ENCODE measurements around the gene NCDN. TPM values are rescaled to one million over a fixed set of nuclear protein-coding genes. Genes with fewer than 3 reads are reported as not detected.

Gene NCDN
- total RNA-seq, 1 donor from 2014 or later = 10.6 TPM

- ATAC-seq = no peak
These were observed 3.1 kb upstream of the NCDN start for GRCh38 chr1:35554266-35555211.

GRCh38 chr1:35555212-35555584 lies 2.4 kb upstream of the NCDN start:
- ATAC-seq = no peak

- ATAC-seq = peak; percentile 73
These were observed 1.8 kb upstream of the NCDN start for GRCh38 chr1:35555601-35556477.

GRCh38 chr1:35556484-35557117 lies 998 bp upstream of the NCDN start:
- ATAC-seq = no peak

- peak; percentile 69 for ATAC-seq
These were observed 435 bp upstream of the NCDN start, which contains the start of gene KIAA0319L for GRCh38 chr1:35557118-35557610. Gene KIAA0319L, minus strand, starts transcription at chr1:35557403. Its CDS starts 2,912 bp downstream, at chr1:35554491.

- no peak for ATAC-seq
These were observed 1.0 kb downstream of the NCDN start for GRCh38 chr1:35558374-35559316.

DNA sequence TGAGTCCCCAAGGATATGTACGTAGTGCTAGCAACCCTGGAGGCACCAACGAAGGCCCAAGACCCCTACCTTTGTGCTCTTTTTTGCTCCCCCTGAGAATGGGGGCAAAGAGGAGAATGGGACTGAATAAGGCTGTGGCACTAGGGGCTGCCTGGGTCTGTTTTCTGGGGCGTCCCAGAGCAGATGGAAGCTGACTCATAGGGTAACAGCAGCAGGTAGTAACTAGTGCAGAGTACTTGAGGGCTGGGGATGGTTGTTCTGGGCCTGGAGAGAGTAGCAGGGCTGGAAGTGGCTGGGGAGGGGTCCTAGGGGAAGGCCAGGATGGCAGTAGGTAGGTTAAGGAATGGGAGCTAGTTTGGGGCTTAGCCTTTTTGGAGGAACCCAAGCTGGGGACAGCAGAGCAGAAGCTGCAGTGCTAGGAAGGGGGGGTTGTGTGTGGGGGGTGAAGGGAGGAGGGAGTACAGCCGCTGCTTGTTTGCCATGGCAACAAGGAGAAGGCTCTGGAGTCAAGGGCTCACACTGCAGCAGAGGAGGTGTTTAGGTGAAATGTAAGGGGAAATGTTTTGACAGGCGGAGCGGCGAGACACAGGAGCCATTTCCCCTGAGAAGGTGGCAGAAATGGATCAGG lies 1.8 kb downstream of the NCDN start:
- no peak for ATAC-seq

DNA sequence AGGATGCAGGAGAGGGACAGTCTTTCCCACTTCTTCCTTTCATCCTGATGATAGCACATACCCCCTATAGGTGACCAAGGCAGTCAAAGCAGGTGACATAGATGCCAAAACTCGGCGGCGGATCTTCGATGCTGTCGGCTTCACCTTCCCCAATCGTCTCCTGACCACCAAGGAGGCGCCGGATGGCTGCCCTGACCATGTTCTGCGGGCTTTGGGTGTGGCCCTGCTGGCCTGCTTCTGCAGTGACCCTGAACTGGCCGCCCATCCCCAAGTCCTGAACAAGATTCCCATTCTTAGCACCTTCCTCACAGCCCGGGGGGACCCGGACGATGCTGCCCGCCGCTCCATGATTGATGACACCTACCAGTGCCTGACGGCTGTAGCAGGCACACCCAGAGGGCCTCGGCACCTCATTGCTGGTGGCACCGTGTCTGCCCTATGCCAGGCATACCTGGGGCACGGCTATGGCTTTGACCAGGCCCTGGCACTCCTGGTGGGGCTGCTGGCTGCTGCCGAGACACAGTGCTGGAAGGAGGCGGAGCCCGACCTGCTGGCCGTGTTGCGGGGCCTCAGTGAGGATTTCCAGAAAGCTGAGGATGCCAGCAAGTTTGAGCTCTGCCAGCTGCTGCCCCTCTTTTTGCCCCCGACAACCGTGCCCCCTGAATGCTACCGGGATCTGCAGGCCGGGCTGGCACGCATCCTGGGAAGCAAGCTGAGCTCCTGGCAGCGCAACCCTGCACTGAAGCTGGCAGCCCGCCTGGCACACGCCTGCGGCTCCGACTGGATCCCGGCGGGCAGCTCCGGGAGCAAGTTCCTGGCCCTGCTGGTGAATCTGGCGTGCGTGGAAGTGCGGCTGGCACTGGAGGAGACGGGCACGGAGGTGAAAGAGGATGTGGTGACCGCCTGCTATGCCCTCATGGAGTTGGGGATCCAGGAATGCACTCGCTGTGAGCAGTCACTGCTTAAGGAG lies 2.9 kb downstream of the NCDN start:
- ATAC-seq = no peak

- no peak for ATAC-seq
These were observed 3.8 kb downstream of the NCDN start for GRCh38 chr1:35561297-35561971.

- no peak for ATAC-seq
These were observed 4.5 kb downstream of the NCDN start for GRCh38 chr1:35561972-35562680.

DNA sequence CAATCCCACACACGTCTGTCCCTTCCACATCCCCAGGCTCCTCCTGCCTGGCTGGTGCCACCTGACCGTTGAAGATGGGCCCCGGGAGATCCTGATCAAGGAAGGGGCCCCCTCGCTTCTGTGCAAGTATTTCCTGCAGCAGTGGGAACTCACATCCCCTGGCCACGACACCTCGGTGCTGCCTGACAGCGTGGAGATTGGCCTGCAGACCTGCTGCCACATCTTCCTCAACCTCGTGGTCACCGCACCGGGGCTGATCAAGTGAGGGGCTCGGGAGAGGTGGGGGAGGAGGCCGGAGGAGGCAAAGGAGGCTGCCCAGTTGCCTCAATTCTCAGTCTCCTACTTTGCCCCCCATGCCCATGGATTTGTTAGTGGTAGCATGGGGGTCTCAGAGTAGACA lies 5.6 kb downstream of the NCDN start:
- ATAC-seq = no peak

DNA sequence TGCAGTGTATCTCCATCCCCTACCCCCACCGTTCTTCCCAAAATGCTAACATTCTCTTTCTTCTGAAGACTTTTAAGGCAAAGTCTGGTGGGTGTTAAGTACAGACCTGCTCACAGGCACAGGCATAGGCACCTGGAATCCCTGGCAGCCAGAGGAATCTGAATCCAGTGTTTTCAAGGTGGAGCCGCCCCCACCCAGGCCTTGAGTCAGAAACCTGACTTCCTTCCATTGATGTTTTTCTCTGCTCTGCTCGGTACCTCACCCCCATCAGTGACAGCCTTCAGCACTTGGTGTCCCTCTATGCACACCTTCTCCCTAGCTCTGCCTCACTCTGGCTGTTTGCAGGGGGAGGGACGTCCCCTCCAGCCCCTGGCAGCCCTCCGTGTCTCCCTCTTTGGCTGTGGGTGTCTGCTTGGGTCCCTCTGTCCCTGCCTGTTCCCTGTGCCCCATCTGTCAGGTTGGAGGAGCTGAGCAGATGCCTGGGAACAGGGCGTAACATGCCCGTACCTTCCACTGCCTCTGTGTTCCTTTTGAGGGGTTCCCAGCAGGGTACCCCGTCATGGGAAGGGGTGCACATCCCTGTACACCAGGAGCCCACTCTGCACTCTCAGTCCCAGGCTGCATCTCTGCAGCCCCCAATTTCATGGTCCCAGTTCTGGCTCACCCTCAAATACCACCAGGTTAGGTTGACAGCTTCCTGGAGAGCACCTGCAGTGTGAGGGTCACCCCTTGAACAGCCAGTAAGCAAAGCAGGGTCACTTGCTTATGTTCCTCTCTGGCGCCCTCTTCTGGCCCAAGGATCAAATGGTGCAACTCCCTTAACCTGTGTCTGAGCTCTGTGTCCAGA lies 6.7 kb downstream of the NCDN start:
- ATAC-seq = peak; percentile 50

DNA sequence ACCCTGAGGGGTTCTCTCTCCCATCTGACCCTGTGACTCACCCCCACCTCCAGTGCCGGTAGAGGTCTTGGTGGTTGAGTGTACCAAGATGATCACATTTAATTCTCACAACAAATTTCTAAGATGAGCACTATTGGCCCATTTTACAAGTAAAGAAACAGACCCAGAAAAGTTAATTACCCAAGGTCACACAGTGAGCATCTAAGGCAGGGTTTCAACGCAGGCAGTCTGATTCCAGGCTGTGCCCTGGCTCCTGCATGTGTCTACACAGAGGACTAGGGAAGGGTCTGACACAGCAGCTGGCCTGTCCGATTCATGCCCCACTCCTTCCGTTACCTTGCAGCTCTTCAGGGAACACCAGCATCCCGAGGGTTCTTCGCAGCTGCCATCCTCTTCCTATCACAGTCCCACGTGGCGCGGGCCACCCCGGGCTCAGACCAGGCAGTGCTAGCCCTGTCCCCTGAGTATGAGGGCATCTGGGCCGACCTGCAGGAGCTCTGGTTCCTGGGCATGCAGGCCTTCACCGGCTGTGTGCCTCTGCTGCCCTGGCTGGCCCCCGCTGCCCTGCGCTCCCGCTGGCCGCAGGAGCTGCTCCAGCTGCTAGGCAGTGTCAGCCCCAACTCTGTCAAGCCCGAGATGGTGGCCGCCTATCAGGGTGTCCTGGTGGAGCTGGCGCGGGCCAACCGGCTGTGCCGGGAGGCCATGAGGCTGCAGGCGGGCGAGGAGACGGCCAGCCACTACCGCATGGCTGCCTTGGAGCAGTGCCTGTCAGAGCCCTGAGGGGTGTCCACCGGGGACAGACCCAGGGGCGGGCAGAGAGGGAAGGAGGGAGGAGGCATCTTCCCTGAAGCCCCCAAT lies 7.5 kb downstream of the NCDN start:
- no peak for ATAC-seq

GRCh38 chr1:35565742-35566133 lies 8.1 kb downstream of the NCDN start:
- ATAC-seq = no peak

GRCh38 chr1:35567947-35568558 lies 10.5 kb downstream of the NCDN start:
- ATAC-seq = no peak

GRCh38 chr1:35568975-35569395 lies 11.4 kb downstream of the NCDN start:
- peak; percentile 40 for ATAC-seq
